HepG2 (cell line): Measurements from ENCODE around the gene MRPL50. TPM values are rescaled to one million over a fixed set of nuclear protein-coding genes. Genes with fewer than 3 reads are reported as not detected.

ENCODE experiments used
- ATAC-seq: fragments of 200-7000 bp; cut with Tn5 transposase; 3 replicates; pipeline ENCODE4 v1.9.1; 2020; ENCODE audit warnings: mild to moderate bottlenecking, moderate library complexity
- BruUV-seq: library from RNA; stranded (reverse); fragments of 400-500 nt; replicated peaks from 2 replicates; lab custom pipeline; 2021; lab: Mats Ljungman, UMichigan
- CTCF ChIA-PET: fragments of 300-600 bp; formaldehyde crosslinking; extraction: SDS; loops from one replicate; lab custom pipeline; 2021; ENCODE audit warnings: low total read pairs, inconsistent platforms, low intra/inter-chr PET ratio; lab: Yijun Ruan, JAX
- POLR2A ChIA-PET: fragments of 350-600 bp; sonication (Branson Sonifier 250); formaldehyde crosslinking; loops from one replicate; lab custom pipeline; 2020; ENCODE audit warnings: antibody characterized with exemption, inconsistent platforms; lab: Yijun Ruan, JAX
- DNase-seq: peaks from one replicate; pipeline ENCODE4 v3.0.0-alpha.2; 2015; ENCODE audit warnings: low spot score
- FAIRE-seq: peaks from 3 replicates; lab custom pipeline; 2011; peaks lifted over from hg19 to GRCh38; lab: Jason Lieb, UNC
- H2AFZ ChIP-seq: one replicate; pipeline ENCODE4 v1.6.1; 2011; ENCODE audit warnings: low read length, inconsistent platforms
- H3K27ac ChIP-seq: fragments of 300-600 bp; 3 replicates; pipeline ENCODE4 v1.8.0; 2011; ENCODE audit warnings: mixed run types, mild to moderate bottlenecking, mixed read lengths, low read length, inconsistent platforms; ENCODE audit not compliant: insufficient read depth; ENCODE audit errors: extremely low read length
- H3K27me3 ChIP-seq, 2 experiments: fragments of 200-600 bp in 1 of 2; 2 replicates in 1 of 2; 3 replicates in 1 of 2; pipeline versions ENCODE4 v1.6.0 to v1.8.0; 2011; ENCODE audit warnings: low read length in 2 of 2, mild to moderate bottlenecking in 2 of 2, moderate library complexity in 2 of 2, inconsistent platforms in 1 of 2; ENCODE audit not compliant: insufficient read depth in 2 of 2, control insufficient read depth in 1 of 2
- H3K36me3 ChIP-seq, 2 experiments: fragments of 200-600 bp in 1 of 2; replicated peaks in 1 of 2; 2 replicates in 1 of 2; 3 replicates in 1 of 2; pipeline versions ENCODE4 v1.5.1 to v1.8.0; 2011; ENCODE audit warnings: low read length in 2 of 2, inconsistent platforms in 1 of 2; ENCODE audit not compliant: insufficient read depth in 2 of 2, control insufficient read depth in 1 of 2
- H3K4me1 ChIP-seq: 2 replicates; pipeline ENCODE4 v1.5.1; 2012; ENCODE audit warnings: low read length, inconsistent platforms; ENCODE audit not compliant: insufficient read depth
- H3K4me2 ChIP-seq: 2 replicates; pipeline ENCODE4 v1.6.0; 2011; ENCODE audit warnings: low read depth, low read length, inconsistent platforms
- H3K4me3 ChIP-seq, 3 experiments: fragments of 200-600 bp in 1 of 3; sonication (generic), shearing (Covaris generic) in 1 of 3; replicated peaks in 1 of 3; 2 replicates each; pipeline ENCODE4 v1.5.1; 2011 to 2016; ENCODE audit warnings: low read length in 3 of 3, inconsistent platforms in 2 of 3, low read depth in 2 of 3, mild to moderate bottlenecking in 2 of 3, control low read depth in 1 of 3, mixed read lengths in 1 of 3; ENCODE audit not compliant: insufficient read depth in 1 of 3
- H3K79me2 ChIP-seq: one replicate; pipeline ENCODE4 v1.6.1; 2011; ENCODE audit warnings: low read length, inconsistent platforms; ENCODE audit not compliant: insufficient read depth
- H3K9ac ChIP-seq: 2 replicates; pipeline ENCODE4 v1.6.0; 2011; ENCODE audit warnings: mild to moderate bottlenecking, low read depth, low read length, inconsistent platforms; ENCODE audit not compliant: insufficient read depth
- H3K9me3 ChIP-seq: 2 replicates; pipeline ENCODE4 v1.5.1; 2012; ENCODE audit warnings: mild to moderate bottlenecking, low read length
- H4K20me1 ChIP-seq: 2 replicates; pipeline ENCODE4 v1.6.0; 2011; ENCODE audit warnings: inconsistent platforms, mild to moderate bottlenecking, low read length, moderate library complexity; ENCODE audit not compliant: insufficient read depth
- ELF1 ChIP-seq: sonication (generic); formaldehyde crosslinking; IDR thresholded peaks from 2 replicates; pipeline ENCODE4 v1.4.0; 2020; ENCODE audit warnings: missing genetic modification reagents
- FOSL1 ChIP-seq: sonication (generic); formaldehyde crosslinking; IDR thresholded peaks from 2 replicates; pipeline ENCODE4 v1.9.0; 2021; ENCODE audit warnings: missing genetic modification reagents, borderline replicate concordance
- MLLT10 ChIP-seq: sonication (generic); formaldehyde crosslinking; IDR thresholded peaks from 2 replicates; pipeline ENCODE4 v1.4.0; 2020; ENCODE audit warnings: missing genetic modification reagents
- PLRG1 ChIP-seq: fragments of 450-650 bp; conservative IDR thresholded peaks from 2 replicates; pipeline ENCODE4 v1.6.1; 2016
- POGZ ChIP-seq: sonication (generic); formaldehyde crosslinking; IDR thresholded peaks from 2 replicates; pipeline ENCODE4 v1.4.0; 2020; ENCODE audit warnings: mild to moderate bottlenecking, missing genetic modification reagents
- PPARG ChIP-seq: conservative IDR thresholded peaks from 2 replicates; pipeline ENCODE4 v1.6.1; 2016; ENCODE audit warnings: missing biosample characterization, missing genetic modification reagents
- ZNF382 ChIP-seq: sonication (generic); formaldehyde crosslinking; IDR thresholded peaks from 2 replicates; pipeline ENCODE4 v1.5.0; 2020; ENCODE audit warnings: missing genetic modification reagents, mild to moderate bottlenecking, borderline replicate concordance
- ZNF484 ChIP-seq: sonication (generic); formaldehyde crosslinking; IDR thresholded peaks from 2 replicates; pipeline ENCODE4 v1.5.1; 2020; ENCODE audit warnings: mild to moderate bottlenecking, low read depth, missing genetic modification reagents, borderline replicate concordance
- ZNF572 ChIP-seq: sonication (generic); formaldehyde crosslinking; IDR thresholded peaks from 2 replicates; pipeline ENCODE4 v1.5.1; 2020; ENCODE audit warnings: mild to moderate bottlenecking, missing genetic modification reagents
- ZNF746 ChIP-seq: sonication (generic); formaldehyde crosslinking; IDR thresholded peaks from 2 replicates; pipeline ENCODE4 v1.8.0; 2022; ENCODE audit warnings: mild to moderate bottlenecking, missing genetic modification reagents
- ZSCAN30 ChIP-seq: sonication (generic); formaldehyde crosslinking; IDR thresholded peaks from 2 replicates; pipeline ENCODE4 v1.5.0; 2020; ENCODE audit warnings: mild to moderate bottlenecking, missing genetic modification reagents
- WGBS: methylation state at CpG from one replicate; pipeline ENCODE4 v1.1.6; 2017; ENCODE audit warnings: low lambda C conversion rate; 5-methylcytosine and 5-hydroxymethylcytosine counted together
- in situ Hi-C: cut with HindIII; loops from 2 replicates; pipeline ENCODE4 v1.10.0; 2017; ENCODE audit warnings: low pct_unique_long_range_greater_than_20kb; ENCODE audit not compliant: extremely low pct_ligation_motif_present
- intact Hi-C: fragments of 100-400 bp; cut with micrococcal nuclease; formaldehyde crosslinking; loops from one replicate; pipeline ENCODE4 v1.10.0; 2022; ENCODE audit not compliant: unreplicated experiment
- polyA plus RNA-seq, 8 experiments: library from polyadenylated mRNA; depleted of rRNA in 3 of 8; stranded (reverse) in 7 of 8; unstranded in 1 of 8; fragments of >200 nt; fragmentation: Illumina TruSeq in 4 of 8; extraction: Trizol in 4 of 8; gene quantifications; 2 replicates each; pipeline versions ENCODE4 v1.2.1 to v1.2.3, GENCODE V29; 2011 to 2016; ENCODE audit warnings: low read depth in 4 of 8, missing spikeins in 1 of 8, mixed read lengths in 1 of 8; ENCODE audit not compliant: insufficient read depth in 1 of 8
- total RNA-seq, 5 experiments: library from RNA; depleted of rRNA; stranded (reverse); fragments of >200 nt; fragmentation: Illumina TruSeq; extraction: Trizol; gene quantifications; 2 replicates each; pipeline ENCODE4 v1.2.3, GENCODE V29; 2016; ENCODE audit warnings: low read depth in 1 of 5
- TF ChIP-seq, protein P1 (sequence below): sonication (generic); formaldehyde crosslinking; IDR thresholded peaks from 2 replicates; pipeline ENCODE4 v1.5.1; 2020; ENCODE audit warnings: missing genetic modification reagents, mild to moderate bottlenecking, borderline replicate concordance
- TF ChIP-seq, protein P2 (sequence below): IDR thresholded peaks from 2 replicates; pipeline ENCODE4 v1.6.1; 2016; ENCODE audit warnings: low read depth
- TF ChIP-seq, protein P3 (sequence below): sonication (generic); formaldehyde crosslinking; IDR thresholded peaks from 2 replicates; pipeline ENCODE4 v1.8.0; 2022; ENCODE audit warnings: low read depth, missing genetic modification reagents
- TF ChIP-seq, protein P4 (sequence below): sonication (generic); formaldehyde crosslinking; IDR thresholded peaks from 2 replicates; pipeline ENCODE4 v1.4.0; 2020; ENCODE audit warnings: missing genetic modification reagents, borderline replicate concordance
- TF ChIP-seq, protein P5 (sequence below): sonication (generic); formaldehyde crosslinking; IDR thresholded peaks from 2 replicates; pipeline ENCODE4 v1.4.0; 2020; ENCODE audit warnings: missing genetic modification reagents

MRPL50 gene
- total and polyA plus RNA-seq, 2 of the 13 experiments (the other 11 are each of a cell fraction or from before 2014, with no cell fraction given) = 37.1 to 70.0 TPM

DNA sequence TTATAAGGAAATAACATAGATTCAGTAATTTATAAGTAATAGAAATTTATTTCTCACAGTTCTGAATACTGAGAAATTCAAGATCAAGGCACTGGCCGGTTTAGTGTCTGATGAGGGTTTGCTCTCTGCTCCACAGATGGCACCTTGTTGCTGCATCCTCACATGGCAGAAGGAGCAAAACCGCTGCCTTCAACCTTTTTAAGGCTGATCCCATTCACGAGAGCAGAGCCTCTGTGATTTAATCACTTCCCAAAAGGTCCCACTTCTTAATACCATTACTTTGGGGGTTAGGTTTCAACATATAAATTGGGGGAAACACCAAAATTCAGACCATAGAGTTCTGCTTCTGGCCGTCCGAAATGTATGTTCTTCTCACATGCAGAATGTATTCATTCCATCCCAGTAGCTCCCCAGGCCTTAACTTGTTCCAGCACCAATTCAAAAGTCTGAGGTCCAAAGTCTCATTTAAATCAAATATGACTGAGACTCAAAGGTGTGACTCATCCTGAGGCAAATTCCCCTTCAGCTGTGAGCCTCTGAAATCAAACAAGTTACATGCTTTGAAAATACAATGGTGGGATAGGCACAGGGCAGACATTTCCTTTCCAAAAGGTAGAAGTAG lies 44.2 kb downstream of the MRPL50 start:
- no peaks in the 10 kb centered on the region for H3K79me2 ChIP-seq
- intact Hi-C loops = loop anchor here (1.0 to 2.0 kb wide), 6 partner anchors 12 to 44 kb away; partner anchors contain the start of genes MRPL50 and ZNF189
- H3K9me3 ChIP-seq = no peaks in the 10 kb centered on the region
- no peak overlapping the region for H2AFZ ChIP-seq
- WGBS = 32% methylated on average over 5 of the region's 5 CpGs
- POLR2A ChIA-PET = interaction anchor here (0.6 to 4.8 kb wide), 23 partner anchors 8 to 426 kb away, joined by 3 to 116 read pairs (median 4); partner anchors contain the start of genes BAAT, MRPL50 and ZNF189
- H3K27ac ChIP-seq = peak overlapping the region; percentile 94
- peak overlapping the region; percentile 69 for H3K9ac ChIP-seq
- BruUV-seq = TSS peak; percentile 98
- H3K27me3 ChIP-seq = no peaks in the 10 kb centered on the region
- CTCF ChIA-PET = no interaction called here
- H4K20me1 ChIP-seq = no peaks in the 10 kb centered on the region
- in situ Hi-C loops = no loop called here
- H3K4me2 ChIP-seq = peak overlapping the region; percentile 58
- ATAC-seq (peak; percentile 92), DNase-seq (peak; percentile 100), FAIRE-seq (peak; percentile 85)
- H3K4me1 ChIP-seq = peaks cover 95% of the 10 kb centered on the region
- peak overlapping the region in 1 of 3 experiments; percentile 17; a peak in 1 of 6 replicates for H3K4me3 ChIP-seq
- no peaks in the 10 kb centered on the region for H3K36me3 ChIP-seq
- TF ChIP-seq ZSCAN30 (CRISPR knock-in tag) (peak; percentile 4; the same call in 1 of the 2 replicates), PLRG1 (no peak), ZNF572 (CRISPR knock-in tag) (no peak), FOSL1 (CRISPR knock-in tag) (peak; percentile 98), ZNF382 (no peak), ZNF484 (CRISPR knock-in tag) (no peak), MLLT10 (no peak), POGZ (peak; percentile 89), PPARG (CRISPR knock-in tag) (peak; percentile 80), ELF1 (CRISPR knock-in tag) (peak; percentile 47; the same call in 1 of the 2 replicates), ZNF746 (CRISPR knock-in tag) (peak; percentile 16; the same call in 1 of the 2 replicates)
- TF ChIP-seq, protein P1, sequence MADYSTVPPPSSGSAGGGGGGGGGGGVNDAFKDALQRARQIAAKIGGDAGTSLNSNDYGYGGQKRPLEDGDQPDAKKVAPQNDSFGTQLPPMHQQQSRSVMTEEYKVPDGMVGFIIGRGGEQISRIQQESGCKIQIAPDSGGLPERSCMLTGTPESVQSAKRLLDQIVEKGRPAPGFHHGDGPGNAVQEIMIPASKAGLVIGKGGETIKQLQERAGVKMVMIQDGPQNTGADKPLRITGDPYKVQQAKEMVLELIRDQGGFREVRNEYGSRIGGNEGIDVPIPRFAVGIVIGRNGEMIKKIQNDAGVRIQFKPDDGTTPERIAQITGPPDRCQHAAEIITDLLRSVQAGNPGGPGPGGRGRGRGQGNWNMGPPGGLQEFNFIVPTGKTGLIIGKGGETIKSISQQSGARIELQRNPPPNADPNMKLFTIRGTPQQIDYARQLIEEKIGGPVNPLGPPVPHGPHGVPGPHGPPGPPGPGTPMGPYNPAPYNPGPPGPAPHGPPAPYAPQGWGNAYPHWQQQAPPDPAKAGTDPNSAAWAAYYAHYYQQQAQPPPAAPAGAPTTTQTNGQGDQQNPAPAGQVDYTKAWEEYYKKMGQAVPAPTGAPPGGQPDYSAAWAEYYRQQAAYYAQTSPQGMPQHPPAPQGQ (CRISPR knock-in tag) = no peak
- TF ChIP-seq, protein P2, sequence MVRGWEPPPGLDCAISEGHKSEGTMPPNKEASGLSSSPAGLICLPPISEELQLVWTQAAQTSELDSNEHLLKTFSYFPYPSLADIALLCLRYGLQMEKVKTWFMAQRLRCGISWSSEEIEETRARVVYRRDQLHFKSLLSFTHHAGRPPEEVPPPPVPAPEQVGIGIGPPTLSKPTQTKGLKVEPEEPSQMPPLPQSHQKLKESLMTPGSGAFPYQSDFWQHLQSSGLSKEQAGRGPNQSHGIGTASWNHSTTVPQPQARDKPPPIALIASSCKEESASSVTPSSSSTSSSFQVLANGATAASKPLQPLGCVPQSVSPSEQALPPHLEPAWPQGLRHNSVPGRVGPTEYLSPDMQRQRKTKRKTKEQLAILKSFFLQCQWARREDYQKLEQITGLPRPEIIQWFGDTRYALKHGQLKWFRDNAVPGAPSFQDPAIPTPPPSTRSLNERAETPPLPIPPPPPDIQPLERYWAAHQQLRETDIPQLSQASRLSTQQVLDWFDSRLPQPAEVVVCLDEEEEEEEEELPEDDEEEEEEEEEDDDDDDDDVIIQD (CRISPR knock-in tag) = peak; percentile 96
- TF ChIP-seq, protein P3, sequence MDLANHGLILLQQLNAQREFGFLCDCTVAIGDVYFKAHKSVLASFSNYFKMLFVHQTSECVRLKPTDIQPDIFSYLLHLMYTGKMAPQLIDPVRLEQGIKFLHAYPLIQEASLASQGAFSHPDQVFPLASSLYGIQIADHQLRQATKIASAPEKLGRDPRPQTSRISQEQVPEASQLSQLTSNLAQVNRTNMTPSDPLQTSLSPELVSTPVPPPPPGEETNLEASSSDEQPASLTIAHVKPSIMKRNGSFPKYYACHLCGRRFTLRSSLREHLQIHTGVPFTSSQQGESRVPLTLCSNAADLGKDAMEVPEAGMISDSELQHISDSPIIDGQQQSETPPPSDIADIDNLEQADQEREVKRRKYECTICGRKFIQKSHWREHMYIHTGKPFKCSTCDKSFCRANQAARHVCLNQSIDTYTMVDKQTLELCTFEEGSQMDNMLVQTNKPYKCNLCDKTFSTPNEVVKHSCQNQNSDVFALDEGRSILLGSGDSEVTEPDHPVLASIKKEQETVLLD (CRISPR knock-in tag) = no peak
- TF ChIP-seq, protein P4, sequence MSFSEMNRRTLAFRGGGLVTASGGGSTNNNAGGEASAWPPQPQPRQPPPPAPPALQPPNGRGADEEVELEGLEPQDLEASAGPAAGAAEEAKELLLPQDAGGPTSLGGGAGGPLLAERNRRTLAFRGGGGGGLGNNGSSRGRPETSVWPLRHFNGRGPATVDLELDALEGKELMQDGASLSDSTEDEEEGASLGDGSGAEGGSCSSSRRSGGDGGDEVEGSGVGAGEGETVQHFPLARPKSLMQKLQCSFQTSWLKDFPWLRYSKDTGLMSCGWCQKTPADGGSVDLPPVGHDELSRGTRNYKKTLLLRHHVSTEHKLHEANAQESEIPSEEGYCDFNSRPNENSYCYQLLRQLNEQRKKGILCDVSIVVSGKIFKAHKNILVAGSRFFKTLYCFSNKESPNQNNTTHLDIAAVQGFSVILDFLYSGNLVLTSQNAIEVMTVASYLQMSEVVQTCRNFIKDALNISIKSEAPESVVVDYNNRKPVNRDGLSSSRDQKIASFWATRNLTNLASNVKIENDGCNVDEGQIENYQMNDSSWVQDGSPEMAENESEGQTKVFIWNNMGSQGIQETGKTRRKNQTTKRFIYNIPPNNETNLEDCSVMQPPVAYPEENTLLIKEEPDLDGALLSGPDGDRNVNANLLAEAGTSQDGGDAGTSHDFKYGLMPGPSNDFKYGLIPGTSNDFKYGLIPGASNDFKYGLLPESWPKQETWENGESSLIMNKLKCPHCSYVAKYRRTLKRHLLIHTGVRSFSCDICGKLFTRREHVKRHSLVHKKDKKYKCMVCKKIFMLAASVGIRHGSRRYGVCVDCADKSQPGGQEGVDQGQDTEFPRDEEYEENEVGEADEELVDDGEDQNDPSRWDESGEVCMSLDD (CRISPR knock-in tag) = no peak
- TF ChIP-seq, protein P5, sequence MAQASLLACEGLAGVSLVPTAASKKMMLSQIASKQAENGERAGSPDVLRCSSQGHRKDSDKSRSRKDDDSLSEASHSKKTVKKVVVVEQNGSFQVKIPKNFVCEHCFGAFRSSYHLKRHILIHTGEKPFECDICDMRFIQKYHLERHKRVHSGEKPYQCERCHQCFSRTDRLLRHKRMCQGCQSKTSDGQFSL (CRISPR knock-in tag) = no peak
